GM19193 (cell line): Measurements from ENCODE around the gene SMC6.

ENCODE experiments used
- POLR2A ChIP-seq: IDR thresholded peaks from 4 replicates; pipeline ENCODE4 v1.6.1; 2011; ENCODE audit not compliant: insufficient read depth, insufficient read length; ENCODE audit errors: extremely low read depth

The SMC6 gene

GRCh38 chr2:17753803-17754663 lies at the start of gene SMC6, which contains the start of gene GEN1:
Gene SMC6 (minus strand): TSS chr2:17753810. CDS start chr2:17745946, 7,864 bp downstream.
Gene GEN1 (plus strand): TSS chr2:17754138. CDS start chr2:17759944, 5,806 bp downstream.
- peak; percentile 59 for TF ChIP-seq POLR2A

GRCh38 chr2:17800693-17801458 lies 47.3 kb upstream of the SMC6 start:
- no peak for TF ChIP-seq POLR2A

GRCh38 chr2:17800219-17800618 lies 46.6 kb upstream of the SMC6 start:
- no peak for TF ChIP-seq POLR2A

GRCh38 chr2:17799301-17800120 lies 45.9 kb upstream of the SMC6 start:
- no peak for TF ChIP-seq POLR2A

- no peak for TF ChIP-seq POLR2A
Measured at GRCh38 chr2:17798338-17798737, 44.7 kb upstream of the SMC6 start.

GRCh38 chr2:17795309-17795708 lies 41.7 kb upstream of the SMC6 start:
- no peak for TF ChIP-seq POLR2A

GRCh38 chr2:17793803-17794354 lies 40.3 kb upstream of the SMC6 start:
- TF ChIP-seq POLR2A: no peak

GRCh38 chr2:17793296-17793695 lies 39.7 kb upstream of the SMC6 start:
- TF ChIP-seq POLR2A: no peak

GRCh38 chr2:17792515-17792914 lies 38.9 kb upstream of the SMC6 start:
- TF ChIP-seq POLR2A: no peak

GRCh38 chr2:17791817-17792130 lies 38.2 kb upstream of the SMC6 start:
- TF ChIP-seq POLR2A: no peak

- TF ChIP-seq POLR2A: no peak
Measured at GRCh38 chr2:17791121-17791816, 37.7 kb upstream of the SMC6 start.

GRCh38 chr2:17790536-17790935 lies 36.9 kb upstream of the SMC6 start:
- no peak for TF ChIP-seq POLR2A

- TF ChIP-seq POLR2A: no peak
Measured at GRCh38 chr2:17788773-17789172, 35.2 kb upstream of the SMC6 start.

- TF ChIP-seq POLR2A: no peak
Measured at GRCh38 chr2:17786727-17787126, 33.1 kb upstream of the SMC6 start.

- TF ChIP-seq POLR2A: no peak
Measured at GRCh38 chr2:17781482-17781881, 27.9 kb upstream of the SMC6 start.

GRCh38 chr2:17780546-17780945 lies 26.9 kb upstream of the SMC6 start:
- TF ChIP-seq POLR2A: no peak
